Effector memory CD8-positive, alpha-beta T cell (primary cell): ENCODE measurements around the gene THBS1.
A peak's percentile ranks its signal among the peaks of the same experiment; 100 is the strongest.

ENCODE experiments used
- ATAC-seq: fragments of 150-1000 bp; cut with Tn5 transposase; replicated peaks from 2 replicates; pipeline ENCODE4 v1.10.0; 2021; ENCODE audit warnings: mild to moderate bottlenecking, moderate library complexity
- DNase-seq, 3 experiments: peaks; one replicate each; pipeline ENCODE4 v3.0.0; 2021
- H3K27ac Mint-ChIP-seq, 2 donors: one replicate each; pipeline ENCODE4 v1.8.0; 2022; ENCODE audit warnings: mild to moderate bottlenecking in 2 of 2, mixed read lengths in 2 of 2, moderate library complexity in 2 of 2
- H3K27me3 Mint-ChIP-seq, 2 donors: one replicate each; pipeline ENCODE4 v1.8.0; 2022; ENCODE audit warnings: mixed read lengths in 2 of 2
- H3K36me3 Mint-ChIP-seq: one replicate; pipeline ENCODE4 v1.8.0; 2022; ENCODE audit warnings: mild to moderate bottlenecking, moderate library complexity, mixed read lengths; ENCODE audit not compliant: insufficient read depth
- H3K4me1 Mint-ChIP-seq, 2 donors: one replicate each; pipeline ENCODE4 v1.8.0; 2022; ENCODE audit warnings: low read depth in 2 of 2, mixed read lengths in 2 of 2
- H3K4me3 Mint-ChIP-seq, 2 donors: one replicate each; pipeline ENCODE4 v1.8.0; 2022; ENCODE audit warnings: mild to moderate bottlenecking in 2 of 2, mixed read lengths in 2 of 2, moderate library complexity in 2 of 2
- H3K9me3 Mint-ChIP-seq, 2 donors: one replicate each; pipeline ENCODE4 v1.8.0; 2022; ENCODE audit warnings: mixed read lengths in 2 of 2

Gene THBS1

DNA sequence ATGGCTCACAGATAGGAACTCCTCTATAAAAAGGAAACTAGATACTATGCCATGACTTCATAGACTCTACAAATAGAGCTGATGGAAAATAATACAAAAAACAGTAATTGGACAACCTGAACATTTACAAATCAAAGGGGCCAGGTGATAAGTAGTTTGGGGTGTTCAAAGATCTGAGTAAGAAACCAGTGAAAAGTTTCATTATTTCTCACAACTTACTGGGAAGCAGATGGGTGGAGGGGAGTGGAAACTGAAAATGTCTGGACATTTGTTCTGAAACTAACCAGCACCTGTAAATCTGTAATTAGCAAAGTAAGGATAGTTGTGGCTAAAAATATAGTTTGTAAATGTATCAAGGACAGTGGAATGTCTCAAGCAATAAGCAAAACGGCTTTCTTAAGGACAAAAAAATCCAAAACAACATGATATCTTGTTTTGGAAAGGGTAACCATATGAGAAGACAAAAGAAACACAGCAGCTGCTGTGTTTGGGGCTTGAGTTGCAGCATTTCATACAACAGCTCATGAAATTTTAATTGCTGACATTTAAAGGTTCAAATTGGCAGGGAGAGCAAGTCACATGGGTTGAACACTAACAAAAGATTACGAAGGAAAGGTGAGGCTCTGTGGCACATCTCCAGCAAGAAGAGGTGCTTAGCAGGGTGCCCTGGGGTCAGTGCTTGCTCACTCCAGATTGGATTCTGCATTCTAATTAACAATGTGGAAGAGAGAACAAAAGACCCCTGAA lies 26.8 kb upstream of the THBS1 start:
- Mint-ChIP-seq H3K27me3 (peaks cover 0 to 15% of the 10 kb centered on the region in 2 donors), H3K27ac (peak overlapping the region in 1 of 2 donors; percentile 8), H3K4me1 (no peaks in the 10 kb centered on the region), H3K9me3 (no peaks in the 10 kb centered on the region), H3K36me3 (no peaks in the 10 kb centered on the region), H3K4me3 (no peak overlapping the region)
- ATAC-seq, result no peak
- DNase-seq, result no peak

DNA sequence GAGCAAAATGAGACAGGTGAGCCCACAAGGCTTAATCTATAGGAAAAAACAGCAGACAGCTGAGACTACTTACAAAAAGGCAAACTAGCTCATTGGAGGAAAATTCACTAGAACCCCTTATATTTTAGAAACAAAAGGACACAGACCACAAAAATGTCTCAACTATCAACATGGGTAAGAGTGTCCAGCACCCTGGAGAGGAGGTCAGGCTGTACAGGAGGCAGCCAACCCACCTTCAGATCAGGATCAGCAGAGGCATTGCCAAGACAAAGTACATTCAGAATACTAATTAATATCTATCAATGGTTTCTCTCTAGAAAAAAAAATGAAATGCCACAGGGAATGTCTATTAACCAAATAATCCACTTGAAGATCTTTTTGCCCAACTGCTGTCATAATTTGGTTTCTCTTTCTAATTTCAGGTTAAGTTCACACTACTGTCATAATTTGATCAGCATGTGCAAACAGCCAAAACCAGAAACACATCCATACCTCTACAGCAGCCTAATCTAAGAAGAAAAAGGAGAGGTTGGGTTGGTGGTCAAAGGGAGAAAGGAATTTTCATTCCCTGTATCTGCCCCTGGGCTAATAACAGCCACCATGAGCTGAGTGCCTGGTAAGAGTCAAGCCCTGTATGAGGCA lies 26.0 kb upstream of the THBS1 start:
- Mint-ChIP-seq H3K4me3 (no peak overlapping the region), H3K9me3 (no peaks in the 10 kb centered on the region), H3K36me3 (no peaks in the 10 kb centered on the region), H3K4me1 (no peaks in the 10 kb centered on the region), H3K27ac (no peak overlapping the region), H3K27me3 (peaks cover 0 to 15% of the 10 kb centered on the region in 2 donors)
- ATAC-seq, result no peak
- no peak for DNase-seq

DNA sequence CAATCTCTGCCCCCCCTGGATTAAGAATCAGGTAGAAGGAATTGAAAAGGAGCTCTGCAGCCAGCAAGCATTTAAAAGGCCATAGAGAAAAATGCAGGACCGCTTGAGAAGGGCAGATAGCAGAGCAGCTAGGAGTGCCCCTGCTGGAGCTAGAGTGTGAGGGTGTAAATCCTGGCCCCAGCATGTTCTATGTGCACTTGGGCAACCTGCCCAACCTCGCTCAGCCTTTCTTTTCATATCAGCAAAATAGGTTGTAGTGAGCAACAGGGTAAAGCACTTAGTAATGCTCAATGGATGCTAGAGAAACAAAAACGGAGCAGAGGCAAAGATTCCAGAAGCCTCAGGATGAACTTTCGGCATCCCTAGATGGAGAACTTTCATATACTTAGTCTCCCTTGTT lies 25.0 kb upstream of the THBS1 start:
- Mint-ChIP-seq H3K27me3 (peaks cover 0 to 15% of the 10 kb centered on the region in 2 donors), H3K9me3 (no peaks in the 10 kb centered on the region), H3K36me3 (no peaks in the 10 kb centered on the region), H3K27ac (no peak overlapping the region), H3K4me3 (no peak overlapping the region), H3K4me1 (no peaks in the 10 kb centered on the region)
- DNase-seq, result no peak
- no peak for ATAC-seq

DNA sequence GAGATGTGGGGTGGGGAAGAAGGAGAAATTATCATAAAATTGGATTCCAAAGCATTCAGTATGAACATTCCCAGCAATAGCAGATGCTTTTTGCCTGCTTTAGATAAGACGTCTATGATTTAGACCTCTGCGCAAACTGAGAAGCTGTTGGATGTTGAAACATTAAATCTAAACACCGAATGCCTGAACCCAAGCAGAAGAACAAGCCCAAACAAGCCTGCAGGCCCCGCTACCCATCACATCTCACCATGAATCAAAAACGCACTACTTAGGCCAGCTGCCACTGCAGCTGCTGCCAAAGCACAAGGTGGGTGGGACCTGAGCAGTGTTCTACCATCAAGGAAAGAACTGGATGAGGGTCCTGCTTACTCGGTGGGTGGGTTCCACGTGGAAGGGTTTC lies 24.4 kb upstream of the THBS1 start:
- H3K4me3 Mint-ChIP-seq, result no peak overlapping the region
- H3K36me3 Mint-ChIP-seq, result no peaks in the 10 kb centered on the region
- H3K27ac Mint-ChIP-seq, result no peak overlapping the region
- ATAC-seq (no peak), DNase-seq (no peak)
- H3K27me3 Mint-ChIP-seq, result peaks cover 0 to 11% of the 10 kb centered on the region in 2 donors
- H3K9me3 Mint-ChIP-seq, result no peaks in the 10 kb centered on the region
- H3K4me1 Mint-ChIP-seq, result no peaks in the 10 kb centered on the region

DNA sequence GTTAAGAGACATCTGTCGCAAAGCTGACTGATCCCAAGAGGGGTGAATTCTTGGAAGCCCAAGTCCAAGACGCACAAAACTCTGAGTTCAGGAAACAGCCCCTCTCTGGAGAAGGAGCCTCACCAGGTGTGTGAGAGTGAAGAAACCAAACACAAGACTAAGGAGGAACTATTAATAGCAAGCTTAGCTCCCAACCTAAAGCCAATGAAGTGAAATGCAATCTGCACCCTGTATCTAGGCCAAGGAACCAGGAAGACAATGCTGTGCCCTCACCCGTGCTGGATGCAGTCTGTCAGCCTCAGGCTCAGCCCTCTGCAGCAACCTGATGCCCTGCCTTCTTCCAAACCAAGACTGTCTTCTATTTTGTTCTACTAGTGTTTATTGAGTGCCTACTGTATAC lies 22.5 kb upstream of the THBS1 start:
- Mint-ChIP-seq H3K27me3 (peaks cover 0 to 21% of the 10 kb centered on the region in 2 donors), H3K36me3 (no peaks in the 10 kb centered on the region), H3K4me3 (no peak overlapping the region), H3K9me3 (no peaks in the 10 kb centered on the region), H3K4me1 (no peaks in the 10 kb centered on the region), H3K27ac (no peak overlapping the region)
- ATAC-seq, result no peak
- no peak for DNase-seq

DNA sequence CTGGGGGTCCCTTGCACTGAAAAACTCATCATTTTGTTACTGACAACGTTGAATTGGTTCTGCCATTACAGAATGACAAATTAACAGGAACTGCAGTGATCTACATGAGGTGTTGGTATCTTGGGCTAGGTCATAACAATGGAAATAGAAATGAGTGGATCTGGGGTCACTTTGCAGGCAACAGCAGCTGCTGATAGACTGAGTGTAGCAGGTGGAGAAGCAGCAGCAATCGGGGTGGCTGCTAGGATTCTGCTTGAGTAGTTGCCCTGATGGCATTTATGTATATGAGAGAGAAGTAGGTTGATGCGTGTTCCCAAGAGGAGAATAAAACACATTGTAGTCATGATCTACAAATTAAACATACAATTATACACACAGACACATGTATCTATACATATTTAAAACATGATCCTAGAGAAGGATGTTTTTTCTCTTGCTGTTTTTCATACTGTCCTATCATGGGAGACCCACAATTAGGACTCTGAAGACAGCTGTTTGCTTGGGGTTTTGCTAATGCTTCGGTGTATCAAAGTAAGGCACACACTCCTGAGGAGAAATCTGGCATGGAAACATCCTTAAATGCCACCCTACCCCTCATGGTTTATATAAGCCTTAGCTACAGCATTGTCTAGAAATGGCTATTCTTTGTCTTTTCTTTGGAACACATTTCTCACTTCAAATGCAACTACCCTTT lies 15.8 kb upstream of the THBS1 start:
- H3K4me3 Mint-ChIP-seq, result no peak overlapping the region
- no peak for ATAC-seq
- H3K36me3 Mint-ChIP-seq, result peaks cover 4% of the 10 kb centered on the region
- no peak overlapping the region for H3K27ac Mint-ChIP-seq
- no peaks in the 10 kb centered on the region for H3K9me3 Mint-ChIP-seq
- H3K27me3 Mint-ChIP-seq, result peaks cover 13 to 26% of the 10 kb centered on the region in 2 donors
- H3K4me1 Mint-ChIP-seq, result no peaks in the 10 kb centered on the region
- DNase-seq, result no peak

DNA sequence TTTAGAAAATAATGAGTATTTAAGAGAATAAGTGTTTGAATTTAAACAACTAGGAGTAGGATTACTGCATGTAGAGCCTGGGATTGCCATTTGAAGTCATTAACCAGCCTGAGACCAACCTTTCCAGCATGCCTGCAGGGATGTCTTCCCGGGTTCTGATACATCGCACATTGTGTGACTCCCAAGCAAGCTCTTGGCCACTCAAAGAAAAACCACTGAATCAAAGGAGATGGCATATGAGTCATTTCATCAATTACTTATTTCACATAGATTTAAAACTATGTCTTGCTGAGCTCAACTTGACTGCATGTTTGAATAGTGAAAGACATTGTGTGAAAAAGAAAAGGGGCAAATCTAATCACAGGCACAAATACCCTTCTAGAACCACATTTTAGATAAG lies 15.0 kb upstream of the THBS1 start:
- no peak overlapping the region for H3K4me3 Mint-ChIP-seq

DNA sequence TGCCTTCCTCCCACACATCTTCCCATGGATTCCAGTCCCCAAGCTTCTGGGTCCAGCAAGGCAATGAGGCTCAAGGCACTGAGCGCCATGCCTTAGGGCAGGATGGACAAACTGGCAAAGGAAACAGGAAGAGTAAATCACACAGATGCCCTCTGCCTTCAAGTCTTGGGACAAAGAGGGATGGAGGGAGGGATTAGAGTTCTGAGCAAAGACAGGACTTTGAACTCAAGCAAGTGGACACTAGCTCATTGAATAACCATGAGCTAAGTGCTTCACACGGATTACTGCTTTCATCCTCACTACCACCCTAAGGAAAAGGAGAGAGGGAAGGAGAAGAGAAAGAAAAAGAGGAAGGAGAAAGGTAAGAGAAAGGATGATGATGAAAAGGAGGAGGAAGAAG lies 7.6 kb upstream of the THBS1 start:
- peaks cover 48 to 63% of the 10 kb centered on the region in 2 donors for H3K27me3 Mint-ChIP-seq
- ATAC-seq, result no peak
- H3K4me1 Mint-ChIP-seq, result no peaks in the 10 kb centered on the region
- H3K4me3 Mint-ChIP-seq, result no peak overlapping the region
- H3K27ac Mint-ChIP-seq, result no peak overlapping the region
- no peaks in the 10 kb centered on the region for H3K36me3 Mint-ChIP-seq
- DNase-seq, result no peak
- H3K9me3 Mint-ChIP-seq, result no peaks in the 10 kb centered on the region

More for the DNA sequence above, 15.0 kb upstream of the THBS1 start:
- peaks cover 4% of the 10 kb centered on the region for H3K36me3 Mint-ChIP-seq
- no peaks in the 10 kb centered on the region for H3K4me1 Mint-ChIP-seq
- no peak overlapping the region for H3K27ac Mint-ChIP-seq
- no peak for DNase-seq
- ATAC-seq, result no peak
- H3K9me3 Mint-ChIP-seq, result no peaks in the 10 kb centered on the region
- H3K27me3 Mint-ChIP-seq, result peaks cover 19 to 33% of the 10 kb centered on the region in 2 donors

DNA sequence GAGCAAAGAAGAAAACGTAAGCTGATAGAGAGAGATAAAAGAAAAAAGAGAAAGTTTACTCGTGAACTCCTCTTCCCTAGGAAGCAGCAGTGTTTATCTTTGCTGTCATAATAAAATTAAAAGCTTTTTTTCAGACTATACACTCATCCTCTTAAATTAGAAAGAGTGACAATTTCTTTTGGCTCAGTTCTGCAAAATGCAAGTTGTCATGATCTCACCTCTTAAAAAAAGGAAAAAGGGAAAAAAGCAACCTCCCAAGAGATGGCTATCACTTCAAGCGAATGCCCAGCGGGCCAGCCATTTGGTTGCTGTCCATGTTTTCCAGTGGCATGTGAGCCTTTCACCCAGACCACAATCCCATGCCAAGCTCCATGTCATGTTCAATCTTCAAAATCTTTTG lies 7.0 kb upstream of the THBS1 start:
- ATAC-seq (no peak), DNase-seq (no peak)
- Mint-ChIP-seq H3K27ac (no peak overlapping the region), H3K4me3 (no peak overlapping the region), H3K27me3 (peaks cover 52 to 63% of the 10 kb centered on the region in 2 donors), H3K9me3 (no peaks in the 10 kb centered on the region), H3K4me1 (no peaks in the 10 kb centered on the region), H3K36me3 (no peaks in the 10 kb centered on the region)

DNA sequence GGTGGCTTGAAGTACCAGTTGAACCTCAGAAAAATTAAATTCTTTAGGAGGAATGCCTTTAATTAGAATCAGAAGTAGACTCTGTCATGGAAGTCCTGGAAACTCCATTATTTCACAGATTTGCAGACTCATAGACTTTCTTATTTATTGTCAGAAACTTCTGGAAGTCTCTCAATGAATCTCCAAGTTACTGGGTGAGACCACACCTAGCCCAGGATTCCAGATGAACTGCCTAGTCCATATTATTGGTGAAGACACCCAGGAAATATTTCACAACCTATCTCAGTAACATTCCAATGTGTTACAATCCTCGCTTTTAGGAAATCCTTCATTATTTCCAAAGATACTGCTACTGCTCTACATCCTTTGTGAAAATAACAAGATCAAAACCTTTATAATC lies 6.5 kb upstream of the THBS1 start:
- Mint-ChIP-seq H3K4me1 (peaks cover 0 to 2% of the 10 kb centered on the region in 2 donors), H3K9me3 (no peaks in the 10 kb centered on the region), H3K27me3 (peaks cover 58% of the 10 kb centered on the region in 2 donors), H3K4me3 (no peak overlapping the region), H3K36me3 (no peaks in the 10 kb centered on the region), H3K27ac (no peak overlapping the region)
- ATAC-seq (no peak), DNase-seq (no peak)

DNA sequence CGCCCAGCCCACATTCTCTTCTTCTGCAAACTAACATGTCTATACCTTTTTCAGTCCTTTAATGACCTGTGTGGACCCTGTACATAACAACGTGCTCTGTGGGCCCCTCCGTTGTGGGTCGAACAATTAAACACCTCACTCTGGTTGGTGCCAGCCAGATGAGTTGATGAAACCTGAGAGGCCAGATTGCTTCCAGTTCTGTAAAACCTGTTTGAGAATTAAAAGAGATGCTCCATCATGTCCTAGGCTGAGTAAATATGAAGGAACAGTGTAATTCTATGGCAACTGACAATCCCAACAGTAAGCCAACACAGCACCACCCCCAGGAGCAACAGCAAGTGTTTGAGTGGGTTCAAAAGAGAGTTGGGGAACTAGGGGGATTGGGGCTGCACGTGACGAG lies 5.7 kb upstream of the THBS1 start:
- no peak for DNase-seq
- peaks cover 50% of the 10 kb centered on the region in 2 donors for H3K27me3 Mint-ChIP-seq
- no peaks in the 10 kb centered on the region for H3K9me3 Mint-ChIP-seq

DNA sequence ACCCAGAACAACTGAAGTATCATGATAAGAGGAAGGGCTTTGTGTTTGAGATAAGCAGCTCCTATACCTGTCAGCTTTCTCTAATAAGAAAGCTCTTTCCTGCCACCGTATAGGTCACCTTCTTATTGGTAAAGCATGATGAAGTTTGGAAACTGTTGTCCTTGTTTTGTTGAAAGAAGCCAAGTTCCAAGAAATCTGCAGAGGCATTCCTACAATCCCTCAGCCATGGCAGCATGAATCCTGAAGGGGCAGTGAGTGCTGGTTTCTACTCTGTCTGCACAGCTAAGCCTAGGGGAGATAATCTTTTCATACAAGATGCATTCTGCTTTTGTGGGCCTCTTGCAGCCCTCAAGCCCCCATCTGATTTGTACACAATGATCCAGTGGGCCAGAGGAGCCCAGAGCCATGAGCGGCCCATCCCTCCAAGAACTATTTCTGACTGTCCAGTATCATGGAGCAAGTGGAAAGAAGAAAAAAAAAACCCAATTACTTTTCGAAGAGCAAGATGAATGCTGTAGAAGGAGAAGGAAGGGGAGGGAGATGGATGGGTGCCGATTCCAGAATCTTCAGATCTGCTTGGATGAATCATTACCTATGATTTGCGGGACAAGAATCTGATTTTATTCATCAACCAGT lies 1.9 kb upstream of the THBS1 start:
- Mint-ChIP-seq H3K27me3 (peaks cover 33 to 37% of the 10 kb centered on the region in 2 donors), H3K4me1 (peaks cover 15 to 24% of the 10 kb centered on the region in 2 donors), H3K4me3 (peak overlapping the region; percentile 27 to 87), H3K9me3 (no peaks in the 10 kb centered on the region), H3K36me3 (peaks cover 4% of the 10 kb centered on the region), H3K27ac (no peak overlapping the region)
- no peak for DNase-seq
- ATAC-seq, result no peak

More for the DNA sequence above, 5.7 kb upstream of the THBS1 start:
- Mint-ChIP-seq H3K36me3 (no peaks in the 10 kb centered on the region), H3K4me3 (no peak overlapping the region), H3K27ac (no peak overlapping the region), H3K4me1 (peaks cover 6% of the 10 kb centered on the region in 2 donors)
- ATAC-seq, result no peak

DNA sequence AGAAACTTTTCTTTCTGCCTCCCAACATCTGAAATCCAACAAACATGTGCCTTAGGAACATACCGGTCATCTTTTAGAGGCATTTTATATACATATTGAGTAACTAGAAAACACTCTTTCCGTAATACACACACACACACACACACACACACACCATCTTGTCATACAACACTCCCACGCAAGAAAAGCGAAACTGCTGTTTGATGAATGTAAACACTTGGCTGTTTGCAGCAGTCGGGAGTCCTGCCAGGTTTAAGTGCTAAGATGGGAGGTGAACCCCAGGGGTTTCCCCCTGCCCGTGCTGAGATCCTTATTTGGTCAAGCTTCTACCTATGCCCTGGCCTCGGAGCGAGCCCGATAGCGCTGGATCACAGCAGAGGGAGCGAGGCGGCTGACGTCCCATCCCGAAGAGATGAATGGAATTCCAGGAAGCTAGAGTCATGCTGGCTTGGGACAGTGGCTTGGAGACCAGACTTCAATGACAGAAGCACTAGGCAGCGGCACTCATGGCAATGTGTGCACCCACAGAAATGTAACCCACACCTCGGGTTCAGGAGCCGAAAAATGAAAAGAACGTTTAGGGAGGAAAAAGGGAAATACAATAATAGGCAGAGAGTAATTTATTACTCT lies 1.3 kb upstream of the THBS1 start:
- Mint-ChIP-seq H3K27me3 (peaks cover 29 to 37% of the 10 kb centered on the region in 2 donors), H3K4me1 (peaks cover 15 to 24% of the 10 kb centered on the region in 2 donors), H3K27ac (peak overlapping the region in 1 of 2 donors; percentile 4), H3K9me3 (no peaks in the 10 kb centered on the region), H3K36me3 (peaks cover 4% of the 10 kb centered on the region), H3K4me3 (peak overlapping the region; percentile 81 to 87)
- DNase-seq (no peak), ATAC-seq (peak; percentile 1)
